ENCODE data around the gene COA1.

COA1 gene

DNA sequence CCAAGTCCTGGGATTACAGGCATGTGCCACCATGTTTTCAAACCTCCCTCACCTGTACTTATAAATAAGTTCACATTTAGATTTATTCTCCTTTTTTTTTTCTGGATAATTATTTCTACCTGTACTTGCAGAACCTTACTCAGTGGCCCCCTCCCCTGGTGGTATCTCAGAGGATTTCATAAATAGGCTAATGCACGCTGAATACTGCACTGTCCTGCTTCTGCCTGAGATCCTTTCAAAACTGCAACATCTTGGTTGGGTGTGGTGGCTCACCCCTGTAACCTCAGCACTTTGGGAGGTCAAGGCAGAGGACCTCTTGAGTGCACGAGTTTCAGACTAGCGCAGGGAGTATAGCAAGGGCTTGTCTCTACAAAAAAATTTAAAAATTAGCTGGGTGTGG lies 24.5 kb upstream of the COA1 start:
- no peak for DNase-seq (ENCODE audit: low read depth, low spot score)
- no peak overlapping the region for H3K4me3 ChIP-seq (ENCODE audit: low read depth, low read length)
- POLR2A ChIA-PET: no interaction called here
- TF ChIP-seq, protein P1, sequence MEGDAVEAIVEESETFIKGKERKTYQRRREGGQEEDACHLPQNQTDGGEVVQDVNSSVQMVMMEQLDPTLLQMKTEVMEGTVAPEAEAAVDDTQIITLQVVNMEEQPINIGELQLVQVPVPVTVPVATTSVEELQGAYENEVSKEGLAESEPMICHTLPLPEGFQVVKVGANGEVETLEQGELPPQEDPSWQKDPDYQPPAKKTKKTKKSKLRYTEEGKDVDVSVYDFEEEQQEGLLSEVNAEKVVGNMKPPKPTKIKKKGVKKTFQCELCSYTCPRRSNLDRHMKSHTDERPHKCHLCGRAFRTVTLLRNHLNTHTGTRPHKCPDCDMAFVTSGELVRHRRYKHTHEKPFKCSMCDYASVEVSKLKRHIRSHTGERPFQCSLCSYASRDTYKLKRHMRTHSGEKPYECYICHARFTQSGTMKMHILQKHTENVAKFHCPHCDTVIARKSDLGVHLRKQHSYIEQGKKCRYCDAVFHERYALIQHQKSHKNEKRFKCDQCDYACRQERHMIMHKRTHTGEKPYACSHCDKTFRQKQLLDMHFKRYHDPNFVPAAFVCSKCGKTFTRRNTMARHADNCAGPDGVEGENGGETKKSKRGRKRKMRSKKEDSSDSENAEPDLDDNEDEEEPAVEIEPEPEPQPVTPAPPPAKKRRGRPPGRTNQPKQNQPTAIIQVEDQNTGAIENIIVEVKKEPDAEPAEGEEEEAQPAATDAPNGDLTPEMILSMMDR (IDR thresholded peaks at IDR 0.05; ENCODE audit: insufficient read depth, low read length, missing control alignments): no peak
- CTCF ChIA-PET: interaction anchor here (0.7 to 2.0 kb wide), 3 partner anchors 11 to 172 kb away, joined by 3 to 10 read pairs (median 5); partner anchors contain the start of gene STK17A

DNA sequence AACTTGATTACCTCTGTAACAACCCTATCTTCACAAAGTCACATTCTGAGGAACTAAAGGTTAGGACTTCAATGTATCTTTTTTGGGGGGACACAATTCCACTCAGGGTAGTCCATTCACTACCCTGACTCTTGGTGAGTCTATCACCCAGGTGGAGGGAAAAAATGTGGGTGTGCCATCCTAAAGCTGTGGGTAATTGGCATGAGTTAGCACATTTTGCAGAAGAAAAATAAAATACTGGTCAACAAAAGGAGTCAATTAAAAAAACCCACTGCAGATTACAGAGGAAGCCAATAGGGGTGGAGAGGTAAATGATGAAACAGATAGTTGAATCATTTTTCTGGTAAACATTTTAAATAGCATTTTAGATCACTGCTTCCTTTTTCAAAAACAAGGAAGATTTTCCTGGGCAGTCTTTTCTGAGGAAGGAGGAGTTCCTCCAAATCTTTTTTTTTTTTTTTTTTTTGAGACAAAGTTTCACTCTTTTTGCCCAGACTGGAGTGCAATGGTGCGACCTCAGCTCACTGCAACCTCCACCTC lies 24.0 kb upstream of the COA1 start:
- no peak overlapping the region for H3K4me3 ChIP-seq (ENCODE audit: low read depth, low read length)
- ChIA-PET CTCF (interaction anchor here (2.0 kb wide), 1 partner anchor 11 kb away, joined by 10 read pairs; no protein-coding TSS in a partner anchor), POLR2A (no interaction called here)
- TF ChIP-seq, protein P1 (IDR thresholded peaks at IDR 0.05; ENCODE audit: insufficient read depth, low read length, missing control alignments): no peak
- DNase-seq (ENCODE audit: low read depth, low spot score): no peak

DNA sequence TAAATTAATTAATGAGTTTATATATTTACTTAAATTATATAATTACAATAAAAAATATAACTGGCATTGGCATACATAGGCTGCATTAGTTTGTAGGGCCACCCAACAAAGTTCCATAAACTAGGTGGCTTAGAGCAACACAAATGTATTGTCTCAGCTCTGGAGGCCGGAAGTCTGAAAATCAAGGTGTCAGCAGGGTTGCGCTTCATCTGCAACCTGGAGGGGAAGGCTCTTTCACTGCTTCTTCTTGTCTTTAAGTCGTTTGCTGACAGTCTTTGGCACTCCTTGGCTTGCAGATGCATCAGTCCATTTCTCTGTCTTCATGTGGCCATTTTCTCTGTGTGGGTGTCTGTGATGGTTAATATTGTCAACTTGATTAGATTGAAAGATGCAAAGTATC lies 23.1 kb upstream of the COA1 start:
- ChIA-PET CTCF (no interaction called here), POLR2A (interaction anchor here (1.2 kb wide), 1 partner anchor 23 kb away, joined by 3 read pairs; no protein-coding TSS in a partner anchor)
- no peak for DNase-seq (ENCODE audit: low read depth, low spot score)
- TF ChIP-seq, protein P1 (IDR thresholded peaks at IDR 0.05; ENCODE audit: insufficient read depth, low read length, missing control alignments): no peak
- no peak overlapping the region for H3K4me3 ChIP-seq (ENCODE audit: low read depth, low read length)

DNA sequence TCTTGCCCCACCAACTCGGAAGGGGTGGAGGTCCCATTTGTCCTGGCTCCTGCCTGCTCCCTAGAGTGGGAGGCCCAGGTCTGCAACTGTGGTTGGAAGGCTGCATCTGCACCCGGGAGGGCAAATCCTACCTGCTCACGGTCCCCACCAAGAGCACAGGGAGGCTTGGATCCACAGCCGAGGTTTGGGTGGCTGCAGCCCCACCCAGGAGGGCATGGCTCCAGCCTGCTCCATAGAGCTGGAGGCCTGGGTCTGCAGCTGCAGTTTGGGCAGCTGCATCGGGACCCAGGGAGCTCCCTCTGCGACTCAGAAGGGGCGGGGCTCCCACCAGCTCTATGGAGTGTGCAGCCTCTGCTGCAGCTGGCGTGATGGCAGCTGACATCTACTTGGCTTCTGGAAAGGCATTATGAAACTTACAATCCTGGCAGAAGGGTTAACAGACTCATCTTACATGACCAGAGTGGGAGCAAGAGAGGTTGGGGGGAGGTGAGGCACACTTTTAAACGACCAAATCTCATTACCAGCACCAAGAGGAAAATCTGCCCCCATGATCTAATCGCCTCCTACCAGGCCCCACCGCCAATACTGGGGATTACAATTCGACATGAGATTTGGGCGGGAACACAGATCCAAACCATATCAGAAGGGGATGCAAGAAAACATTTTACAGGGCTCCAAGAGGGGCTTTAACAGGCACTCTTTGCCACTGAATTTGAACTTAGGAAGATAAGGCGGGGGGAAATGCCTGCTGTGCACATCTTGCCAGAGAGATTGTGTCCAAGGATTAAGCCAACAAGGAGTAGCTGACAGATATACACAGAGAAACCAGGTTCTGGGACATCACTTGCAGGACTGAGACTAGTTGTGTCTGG lies 20.9 kb upstream of the COA1 start:
- no peak overlapping the region for H3K4me3 ChIP-seq (ENCODE audit: low read depth, low read length)
- ChIA-PET CTCF (interaction anchor here (1.1 kb wide), 1 partner anchor 50 kb away, joined by 4 read pairs; no protein-coding TSS in a partner anchor), POLR2A (no interaction called here)
- TF ChIP-seq, protein P1 (IDR thresholded peaks at IDR 0.05; ENCODE audit: insufficient read depth, low read length, missing control alignments): no peak
- no peak for DNase-seq (ENCODE audit: low read depth, low spot score)

DNA sequence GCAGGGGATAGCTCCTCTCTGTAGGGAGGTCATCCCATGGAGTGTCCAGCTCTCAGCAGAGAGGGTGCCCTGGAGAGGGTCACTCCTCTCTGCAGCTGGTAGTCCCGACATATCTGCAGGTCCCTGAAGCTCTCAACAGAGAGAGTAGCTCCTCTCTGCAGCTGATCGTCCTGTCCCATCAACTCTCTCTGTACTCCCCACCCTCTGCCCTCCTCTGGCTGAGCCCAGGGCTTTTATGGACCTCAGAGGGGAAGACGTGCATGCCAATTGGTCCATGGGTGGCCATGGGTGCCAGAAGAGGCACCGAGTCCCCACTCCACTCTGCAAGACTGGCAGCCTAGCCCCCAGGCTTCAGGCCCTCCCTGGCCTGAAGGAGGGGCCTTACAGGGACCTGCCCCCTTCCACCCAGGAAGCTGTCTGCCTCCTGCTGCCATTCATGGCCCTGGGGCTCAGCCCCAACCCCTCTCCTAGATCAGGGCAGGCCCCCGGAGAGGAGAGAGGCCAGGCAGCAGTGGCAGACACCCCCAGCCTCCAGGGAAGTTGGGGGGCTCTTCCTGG lies 20.1 kb upstream of the COA1 start:
- TF ChIP-seq, protein P1 (IDR thresholded peaks at IDR 0.05; ENCODE audit: insufficient read depth, low read length, missing control alignments): no peak
- H3K4me3 ChIP-seq (ENCODE audit: low read depth, low read length): no peak overlapping the region
- DNase-seq (ENCODE audit: low read depth, low spot score): no peak
- ChIA-PET POLR2A (no interaction called here), CTCF (no interaction called here)
